ENCODE measurements around the gene PPM1B.

The PPM1B gene

GRCh38 chr2:44167908-44168680 is 581 bp upstream of the PPM1B start (continued):
- TF ChIP-seq GLIS1 (tag by site-specific recombination; IDR thresholded peaks at IDR 0.05) (peak; percentile 50; the same call in 1 of the 2 replicates), ZBTB11 (tag by site-specific recombination; conservative IDR thresholded peaks at IDR 0.05; ENCODE audit: low read depth) (no peak), ZNF140 (tag by site-specific recombination; IDR thresholded peaks at IDR 0.05) (no peak), ZNF670 (tag by site-specific recombination; IDR thresholded peaks at IDR 0.05; ENCODE audit: low read depth) (no peak), ZNF792 (tag by site-specific recombination; IDR thresholded peaks at IDR 0.05) (no peak), GLI4 (tag by site-specific recombination; IDR thresholded peaks at IDR 0.05) (no peak), ZNF174 (tag by site-specific recombination; IDR thresholded peaks at IDR 0.05) (no peak), ZNF843 (tag by site-specific recombination; IDR thresholded peaks at IDR 0.05) (no peak), BCL11B (tag by site-specific recombination; IDR thresholded peaks at IDR 0.05; ENCODE audit: low read depth) (no peak), EGR2 (tag by site-specific recombination; IDR thresholded peaks at IDR 0.05; ENCODE audit: low read depth) (peak; percentile 90), ZNF654 (tag by site-specific recombination; IDR thresholded peaks at IDR 0.05; ENCODE audit: low read depth) (no peak), SP7 (tag by site-specific recombination; IDR thresholded peaks at IDR 0.05) (0 out of 2 replicates have a peak, but pooled peaks have one; percentile 17), SP3 (tag by site-specific recombination; IDR thresholded peaks at IDR 0.05) (peak; percentile 74), ZBTB17 (tag by site-specific recombination; IDR thresholded peaks at IDR 0.05) (peak; percentile 65), ZNF133 (tag by site-specific recombination; IDR thresholded peaks at IDR 0.05) (no peak), ELK4 (IDR thresholded peaks at IDR 0.05; ENCODE audit: borderline replicate concordance, low read depth, low read length) (no peak), ZNF571 (tag by site-specific recombination; IDR thresholded peaks at IDR 0.05) (no peak), ZNF112 (tag by site-specific recombination; IDR thresholded peaks at IDR 0.05) (no peak), ZNF48 (tag by site-specific recombination; IDR thresholded peaks at IDR 0.05) (no peak), ZNF76 (tag by site-specific recombination; IDR thresholded peaks at IDR 0.05; ENCODE audit: borderline replicate concordance, low read depth) (peak; percentile 83; the same call in 1 of the 2 replicates), ZNF514 (tag by site-specific recombination; IDR thresholded peaks at IDR 0.05) (no peak), ZNF530 (tag by site-specific recombination; IDR thresholded peaks at IDR 0.05; ENCODE audit: low read depth) (no peak), ZNF701 (tag by site-specific recombination; IDR thresholded peaks at IDR 0.05) (no peak), ZNF510 (tag by site-specific recombination; IDR thresholded peaks at IDR 0.05; ENCODE audit: insufficient replicate concordance) (no peak), ZFP37 (tag by site-specific recombination; IDR thresholded peaks at IDR 0.05) (no peak), SP2 (tag by site-specific recombination; IDR thresholded peaks at IDR 0.05) (peak; percentile 91), ZNF561 (tag by site-specific recombination; IDR thresholded peaks at IDR 0.05; ENCODE audit: borderline replicate concordance) (no peak), ZSCAN23 (tag by site-specific recombination; IDR thresholded peaks at IDR 0.05) (no peak)
- TF ChIP-seq, protein P1, sequence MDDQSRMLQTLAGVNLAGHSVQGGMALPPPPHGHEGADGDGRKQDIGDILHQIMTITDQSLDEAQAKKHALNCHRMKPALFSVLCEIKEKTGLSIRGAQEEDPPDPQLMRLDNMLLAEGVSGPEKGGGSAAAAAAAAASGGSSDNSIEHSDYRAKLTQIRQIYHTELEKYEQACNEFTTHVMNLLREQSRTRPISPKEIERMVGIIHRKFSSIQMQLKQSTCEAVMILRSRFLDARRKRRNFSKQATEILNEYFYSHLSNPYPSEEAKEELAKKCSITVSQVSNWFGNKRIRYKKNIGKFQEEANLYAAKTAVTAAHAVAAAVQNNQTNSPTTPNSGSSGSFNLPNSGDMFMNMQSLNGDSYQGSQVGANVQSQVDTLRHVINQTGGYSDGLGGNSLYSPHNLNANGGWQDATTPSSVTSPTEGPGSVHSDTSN (CRISPR knock-in tag; IDR thresholded peaks at IDR 0.05) = peak; percentile 59; the same call in 1 of the 2 replicates
- TF ChIP-seq, protein P2, sequence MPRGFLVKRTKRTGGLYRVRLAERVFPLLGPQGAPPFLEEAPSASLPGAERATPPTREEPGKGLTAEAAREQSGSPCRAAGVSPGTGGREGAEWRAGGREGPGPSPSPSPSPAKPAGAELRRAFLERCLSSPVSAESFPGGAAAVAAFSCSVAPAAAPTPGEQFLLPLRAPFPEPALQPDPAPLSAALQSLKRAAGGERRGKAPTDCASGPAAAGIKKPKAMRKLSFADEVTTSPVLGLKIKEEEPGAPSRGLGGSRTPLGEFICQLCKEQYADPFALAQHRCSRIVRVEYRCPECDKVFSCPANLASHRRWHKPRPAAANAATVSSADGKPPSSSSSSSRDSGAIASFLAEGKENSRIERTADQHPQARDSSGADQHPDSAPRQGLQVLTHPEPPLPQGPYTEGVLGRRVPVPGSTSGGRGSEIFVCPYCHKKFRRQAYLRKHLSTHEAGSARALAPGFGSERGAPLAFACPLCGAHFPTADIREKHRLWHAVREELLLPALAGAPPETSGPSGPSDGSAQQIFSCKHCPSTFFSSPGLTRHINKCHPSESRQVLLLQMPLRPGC (tag by site-specific recombination; IDR thresholded peaks at IDR 0.05) = no peak
- TF ChIP-seq, protein P3, sequence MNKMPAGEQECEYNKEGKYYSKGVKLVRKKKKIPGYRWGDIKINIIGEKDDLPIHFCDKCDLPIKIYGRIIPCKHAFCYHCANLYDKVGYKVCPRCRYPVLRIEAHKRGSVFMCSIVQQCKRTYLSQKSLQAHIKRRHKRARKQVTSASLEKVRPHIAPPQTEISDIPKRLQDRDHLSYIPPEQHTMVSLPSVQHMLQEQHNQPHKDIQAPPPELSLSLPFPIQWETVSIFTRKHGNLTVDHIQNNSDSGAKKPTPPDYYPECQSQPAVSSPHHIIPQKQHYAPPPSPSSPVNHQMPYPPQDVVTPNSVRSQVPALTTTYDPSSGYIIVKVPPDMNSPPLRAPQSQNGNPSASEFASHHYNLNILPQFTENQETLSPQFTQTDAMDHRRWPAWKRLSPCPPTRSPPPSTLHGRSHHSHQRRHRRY (tag by site-specific recombination; IDR thresholded peaks at IDR 0.05) = no peak
